Spleen (tissue), 11 donors: ENCODE data around the gene GATA3. TPM values are rescaled to one million over a fixed set of nuclear protein-coding genes. Genes with fewer than 3 reads are reported as not detected.

Experiments
- DNase-seq: peaks from one replicate; pipeline ENCODE4 v3.0.0-alpha.2; 2020
- H3K27ac ChIP-seq, 8 donors: fragments of 200-600 bp; sonication (generic) in 7 of 8; 1 replicate in 4 of 8; 2 replicates in 4 of 8; pipeline versions ENCODE4 v1.5.0 to v1.8.0; 2016 to 2021; ENCODE audit warnings: inconsistent platforms in 4 of 8, mild to moderate bottlenecking in 4 of 8, moderate library complexity in 1 of 8
- H3K27me3 ChIP-seq, 7 donors: fragments of 200-600 bp; sonication (generic) in 6 of 7; replicated peaks in 1 of 7; 1 replicate in 4 of 7; 2 replicates in 3 of 7; pipeline versions ENCODE4 v1.5.0 to v1.8.0; 2016 to 2021; ENCODE audit warnings: inconsistent platforms in 3 of 7, mild to moderate bottlenecking in 1 of 7
- H3K36me3 ChIP-seq, 6 donors: fragments of 200-600 bp; sonication (generic) in 5 of 6; 1 replicate in 4 of 6; 2 replicates in 2 of 6; pipeline versions ENCODE4 v1.5.0 to v1.8.0; 2016 to 2021; ENCODE audit warnings: inconsistent platforms in 2 of 6
- H3K4me1 ChIP-seq, 6 donors: fragments of 200-600 bp; sonication (generic) in 5 of 6; 1 replicate in 3 of 6; 2 replicates in 3 of 6; pipeline versions ENCODE4 v1.5.0 to v1.8.0; 2016 to 2021; ENCODE audit warnings: inconsistent platforms in 3 of 6
- H3K4me3 ChIP-seq, 8 donors: fragments of 200-600 bp; sonication (generic) in 7 of 8; 1 replicate in 4 of 8; 2 replicates in 4 of 8; pipeline versions ENCODE4 v1.5.0 to v1.8.0; 2016 to 2021; ENCODE audit warnings: inconsistent platforms in 4 of 8, mild to moderate bottlenecking in 4 of 8, moderate library complexity in 2 of 8
- H3K9me3 ChIP-seq, 8 donors: fragments of 200-600 bp; sonication (generic) in 7 of 8; 1 replicate in 4 of 8; 2 replicates in 4 of 8; pipeline versions ENCODE4 v1.5.0 to v1.8.0; 2016 to 2021; ENCODE audit warnings: inconsistent platforms in 4 of 8
- CTCF ChIP-seq, 11 experiments: fragments of 200-600 bp in 7 of 11; fragments of 450-650 bp in 4 of 11; sonication (generic) in 4 of 11; IDR thresholded peaks in 8 of 11; conservative IDR thresholded peaks in 3 of 11; 1 replicate in 7 of 11; 2 replicates in 4 of 11; pipeline versions ENCODE4 v1.4.0 to v1.8.0; 2016 to 2021; ENCODE audit warnings: antibody characterized with exemption in 11 of 11, inconsistent platforms in 4 of 11, mild to moderate bottlenecking in 1 of 11
- POLR2A ChIP-seq, 3 donors: fragments of 450-650 bp; IDR thresholded peaks; one replicate each; pipeline ENCODE4 v1.5.1; 2017; ENCODE audit warnings: antibody characterized with exemption in 3 of 3, mild to moderate bottlenecking in 1 of 3
- POLR2AphosphoS5 ChIP-seq, 3 donors: sonication (generic); formaldehyde crosslinking; IDR thresholded peaks; one replicate each; pipeline ENCODE4 v1.5.1; 2017; ENCODE audit warnings: antibody characterized with exemption in 3 of 3
- WGBS, 5 donors: extraction: QIAGEN DNeasy Blood & Tissue Kit in 3 of 5; methylation state at CpG; one replicate each; pipeline versions ENCODE4 v1.1.5 to v1.1.7; 2013 to 2018; 5-methylcytosine and 5-hydroxymethylcytosine counted together
- intact Hi-C: fragments of 100-400 bp; cut with DNase I; formaldehyde crosslinking; loops from one replicate; pipeline ENCODE4 v1.15.0; 2023; ENCODE audit warnings: low total_unique reads
- polyA plus RNA-seq, 3 donors: library from polyadenylated mRNA; stranded (reverse); fragments of 200-250 nt; gene quantifications; one replicate each; pipeline ENCODE4 v1.2.1, GENCODE V29; 2013
- total RNA-seq, 7 donors: library from RNA; depleted of rRNA in 3 of 7; stranded (reverse); fragments of >200 nt in 3 of 7; fragmentation: NEBNext Ultra II Directional in 4 of 7; extraction: Animal tissue kit (Norgen Biotek cat#: 25700) in 4 of 7; gene quantifications; one replicate each; pipeline versions ENCODE4 v1.1.0 to v1.2.1, GENCODE V29; 2016 to 2021
- donor health status: healthy with polysubstance abuse.
- donor health status: DM: no; HTN: no; CAD: no; lungs with moderate emphysema.
- donor health status: DM: no; HTN: no; CAD: no.
- donor health status: Bipolar disorder and iron deficiency.
- donor health status: healthy.
- donor health status: DM: no; HTN: no; CAD: no.
- donor health status: DM: yes; HTN: yes; CAD: no.

The GATA3 gene
- total and polyA plus RNA-seq, 10 donors = 2.2 to 15.4 (median 6.0) TPM

GRCh38 chr10:8112942-8113442, 58.5 kb downstream of the GATA3 start:
- Histone ChIP-seq H3K4me3 (no peak overlapping the region), H3K9me3 (no peaks in the 10 kb centered on the region), H3K27me3 (no peaks in the 10 kb centered on the region), H3K4me1 (no peaks in the 10 kb centered on the region), H3K36me3 (no peaks in the 10 kb centered on the region), H3K27ac (no peak overlapping the region)
- no peak for DNase-seq
- 65 to 89% (median 85%) methylated on average over 3 to 4 of the region's 4 CpGs for WGBS, 5 donors
- intact Hi-C loops = no loop called here
- TF ChIP-seq POLR2A (IDR thresholded peaks at IDR 0.05) (no peak), POLR2AphosphoS5 (IDR thresholded peaks at IDR 0.05) (no peak), CTCF (IDR thresholded peaks at IDR 0.05 in 8 of 11, conservative IDR thresholded peaks at IDR 0.05 in 3 of 11) (no peak)

- Histone ChIP-seq H3K4me3 (no peak overlapping the region), H3K27me3 (no peaks in the 10 kb centered on the region), H3K4me1 (no peaks in the 10 kb centered on the region), H3K27ac (no peak overlapping the region), H3K9me3 (no peaks in the 10 kb centered on the region), H3K36me3 (no peaks in the 10 kb centered on the region)
- DNase-seq = no peak
- TF ChIP-seq POLR2AphosphoS5 (IDR thresholded peaks at IDR 0.05) (no peak), POLR2A (IDR thresholded peaks at IDR 0.05) (no peak), CTCF (IDR thresholded peaks at IDR 0.05 in 8 of 11, conservative IDR thresholded peaks at IDR 0.05 in 3 of 11) (no peak)
- intact Hi-C loops = no loop called here
- WGBS, 5 donors = 84 to 97% (median 96%) methylated on average over 5 of the region's 5 CpGs
Measured at GRCh38 chr10:8113616-8114015, 59.1 kb downstream of the GATA3 start.

GRCh38 chr10:8114741-8115617, 60.5 kb downstream of the GATA3 start:
- WGBS, 5 donors = 56 to 78% (median 65%) methylated on average over 13 of the region's 13 CpGs
- Histone ChIP-seq H3K36me3 (no peaks in the 10 kb centered on the region), H3K27me3 (no peaks in the 10 kb centered on the region), H3K4me3 (no peak overlapping the region), H3K9me3 (no peaks in the 10 kb centered on the region), H3K27ac (no peak overlapping the region), H3K4me1 (no peaks in the 10 kb centered on the region)
- no peak for DNase-seq
- intact Hi-C loops = no loop called here
- TF ChIP-seq POLR2A (IDR thresholded peaks at IDR 0.05) (no peak), CTCF (IDR thresholded peaks at IDR 0.05 in 8 of 11, conservative IDR thresholded peaks at IDR 0.05 in 3 of 11) (no peak)

- Histone ChIP-seq H3K9me3 (no peaks in the 10 kb centered on the region), H3K4me1 (no peaks in the 10 kb centered on the region), H3K36me3 (no peaks in the 10 kb centered on the region), H3K27me3 (no peaks in the 10 kb centered on the region), H3K27ac (no peak overlapping the region), H3K4me3 (no peak overlapping the region)
- intact Hi-C loops = no loop called here
- no peak for DNase-seq
- TF ChIP-seq POLR2A (IDR thresholded peaks at IDR 0.05) (no peak), CTCF (IDR thresholded peaks at IDR 0.05 in 8 of 11, conservative IDR thresholded peaks at IDR 0.05 in 3 of 11) (no peak), POLR2AphosphoS5 (IDR thresholded peaks at IDR 0.05) (no peak)
- WGBS, 5 donors = 90 to 99% (median 95%) methylated on average over 3 of the region's 3 CpGs
Measured at GRCh38 chr10:8115618-8115980, 61.1 kb downstream of the GATA3 start.
